Measurements from ENCODE around the gene SPINK1. TPM values are rescaled to one million over a fixed set of nuclear protein-coding genes. Genes with fewer than 3 reads are reported as not detected.

Gene SPINK1
- total RNA-seq, 3 donors from 2014 or later, result 254 to 1,081 (median 273) TPM

- Histone ChIP-seq H3K9me3 (no peaks in the 10 kb centered on the region), H3K36me3 (ENCODE audit: low read depth) (no peaks in the 10 kb centered on the region), H3K4me1 (ENCODE audit: low read depth) (no peaks in the 10 kb centered on the region), H3K4me3 (no peak overlapping the region)
- intact Hi-C loops (cut with DNase I, micrococcal nuclease), result no loop called here
- DNase-seq (no peak), ATAC-seq (no peak)
- no peak for TF ChIP-seq CTCF (IDR thresholded peaks at IDR 0.05)
These were observed 45.3 kb downstream of the SPINK1 start for GRCh38 chr5:147786142-147786541.

- H3K4me3 ChIP-seq, result no peak overlapping the region
- H3K36me3 ChIP-seq (ENCODE audit: low read depth), result no peaks in the 10 kb centered on the region
- H3K4me1 ChIP-seq (ENCODE audit: low read depth), result no peaks in the 10 kb centered on the region
- H3K9me3 ChIP-seq, result no peaks in the 10 kb centered on the region
- TF ChIP-seq CTCF (IDR thresholded peaks at IDR 0.05), result no peak
- intact Hi-C loops (cut with DNase I, micrococcal nuclease), result no loop called here
- no peak for DNase-seq
- ATAC-seq, result no peak
These were observed 47.1 kb downstream of the SPINK1 start for GRCh38 chr5:147784146-147784987.

GRCh38 chr5:147782110-147783028 lies 49.1 kb downstream of the SPINK1 start, which contains the start of gene JAKMIP2:
JAKMIP2 (minus strand) TSS chr5:147782728; CDS start chr5:147671806, 110,922 bp downstream.
- Histone ChIP-seq H3K4me3 (no peak within 1 kb of the TSS), H3K4me1 (ENCODE audit: low read depth) (no peaks in the 10 kb centered on the region), H3K9me3 (no peaks in the 10 kb centered on the region), H3K36me3 (ENCODE audit: low read depth) (no peaks in the 10 kb centered on the region)
- intact Hi-C loops (cut with DNase I, micrococcal nuclease), result no loop called here
- no peak for TF ChIP-seq CTCF (IDR thresholded peaks at IDR 0.05)
- ATAC-seq (peak; percentile 94), DNase-seq (peak; percentile 54 to 80 (median 73))

GRCh38 chr5:147780924-147781573 lies 50.4 kb downstream of the SPINK1 start:
- no peak for ATAC-seq

More at GRCh38 chr5:147780924-147781573, 50.4 kb downstream of the SPINK1 start:
- no peaks in the 10 kb centered on the region for H3K4me1 ChIP-seq (ENCODE audit: low read depth)
- intact Hi-C loops (cut with DNase I, micrococcal nuclease), result no loop called here
- no peak overlapping the region for H3K4me3 ChIP-seq
- no peak for TF ChIP-seq CTCF (IDR thresholded peaks at IDR 0.05)
- H3K9me3 ChIP-seq, result no peaks in the 10 kb centered on the region
- DNase-seq, result no peak
- no peaks in the 10 kb centered on the region for H3K36me3 ChIP-seq (ENCODE audit: low read depth)
